ENCODE results near the gene LTBP2. TPM values are rescaled to one million over a fixed set of nuclear protein-coding genes. Genes with fewer than 3 reads are reported as not detected.
A peak's percentile ranks its signal among the peaks of the same experiment; 100 is the strongest.

The LTBP2 gene
- polyA plus RNA-seq, 1 donor from 2014 or later, result 0.33 TPM

DNA sequence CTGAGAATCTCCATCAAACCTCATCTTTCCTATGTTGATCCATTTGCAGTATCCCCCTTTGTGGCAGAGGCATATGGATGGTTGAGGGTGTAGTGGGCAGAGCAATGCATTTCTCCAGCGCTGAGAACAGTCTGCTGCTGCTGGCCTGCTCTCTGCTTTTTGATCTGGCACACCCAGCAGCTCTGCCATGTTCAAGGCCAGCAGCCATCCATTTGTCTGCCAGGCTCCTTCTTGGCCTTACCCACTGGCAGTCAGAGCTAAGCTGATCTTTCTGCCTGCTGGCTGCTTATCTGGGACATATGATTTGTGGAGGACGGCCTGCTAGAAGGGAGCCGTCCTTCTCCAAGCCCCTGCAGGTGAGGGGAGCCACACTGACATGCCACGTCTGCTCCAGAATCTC, 135.9 kb downstream of the LTBP2 start:
- no peaks in the 10 kb centered on the region for H3K36me3 ChIP-seq (ENCODE audit: insufficient read depth, low read length)
- peak overlapping the region; percentile 34 for H3K4me3 ChIP-seq (ENCODE audit: low read length)
- H3K9me3 ChIP-seq (ENCODE audit: low read length), result no peaks in the 10 kb centered on the region
- no peaks in the 10 kb centered on the region for H3F3A ChIP-seq (ENCODE audit: insufficient read depth, low read length, poor library complexity, severe bottlenecking)
- no peak for TF ChIP-seq TAF1 (IDR thresholded peaks at IDR 0.05; ENCODE audit: low read depth)
- TF ChIP-seq, protein P1, sequence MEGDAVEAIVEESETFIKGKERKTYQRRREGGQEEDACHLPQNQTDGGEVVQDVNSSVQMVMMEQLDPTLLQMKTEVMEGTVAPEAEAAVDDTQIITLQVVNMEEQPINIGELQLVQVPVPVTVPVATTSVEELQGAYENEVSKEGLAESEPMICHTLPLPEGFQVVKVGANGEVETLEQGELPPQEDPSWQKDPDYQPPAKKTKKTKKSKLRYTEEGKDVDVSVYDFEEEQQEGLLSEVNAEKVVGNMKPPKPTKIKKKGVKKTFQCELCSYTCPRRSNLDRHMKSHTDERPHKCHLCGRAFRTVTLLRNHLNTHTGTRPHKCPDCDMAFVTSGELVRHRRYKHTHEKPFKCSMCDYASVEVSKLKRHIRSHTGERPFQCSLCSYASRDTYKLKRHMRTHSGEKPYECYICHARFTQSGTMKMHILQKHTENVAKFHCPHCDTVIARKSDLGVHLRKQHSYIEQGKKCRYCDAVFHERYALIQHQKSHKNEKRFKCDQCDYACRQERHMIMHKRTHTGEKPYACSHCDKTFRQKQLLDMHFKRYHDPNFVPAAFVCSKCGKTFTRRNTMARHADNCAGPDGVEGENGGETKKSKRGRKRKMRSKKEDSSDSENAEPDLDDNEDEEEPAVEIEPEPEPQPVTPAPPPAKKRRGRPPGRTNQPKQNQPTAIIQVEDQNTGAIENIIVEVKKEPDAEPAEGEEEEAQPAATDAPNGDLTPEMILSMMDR (IDR thresholded peaks at IDR 0.05; ENCODE audit: poor library complexity, severe bottlenecking), result no peak
- TF ChIP-seq, protein P2, sequence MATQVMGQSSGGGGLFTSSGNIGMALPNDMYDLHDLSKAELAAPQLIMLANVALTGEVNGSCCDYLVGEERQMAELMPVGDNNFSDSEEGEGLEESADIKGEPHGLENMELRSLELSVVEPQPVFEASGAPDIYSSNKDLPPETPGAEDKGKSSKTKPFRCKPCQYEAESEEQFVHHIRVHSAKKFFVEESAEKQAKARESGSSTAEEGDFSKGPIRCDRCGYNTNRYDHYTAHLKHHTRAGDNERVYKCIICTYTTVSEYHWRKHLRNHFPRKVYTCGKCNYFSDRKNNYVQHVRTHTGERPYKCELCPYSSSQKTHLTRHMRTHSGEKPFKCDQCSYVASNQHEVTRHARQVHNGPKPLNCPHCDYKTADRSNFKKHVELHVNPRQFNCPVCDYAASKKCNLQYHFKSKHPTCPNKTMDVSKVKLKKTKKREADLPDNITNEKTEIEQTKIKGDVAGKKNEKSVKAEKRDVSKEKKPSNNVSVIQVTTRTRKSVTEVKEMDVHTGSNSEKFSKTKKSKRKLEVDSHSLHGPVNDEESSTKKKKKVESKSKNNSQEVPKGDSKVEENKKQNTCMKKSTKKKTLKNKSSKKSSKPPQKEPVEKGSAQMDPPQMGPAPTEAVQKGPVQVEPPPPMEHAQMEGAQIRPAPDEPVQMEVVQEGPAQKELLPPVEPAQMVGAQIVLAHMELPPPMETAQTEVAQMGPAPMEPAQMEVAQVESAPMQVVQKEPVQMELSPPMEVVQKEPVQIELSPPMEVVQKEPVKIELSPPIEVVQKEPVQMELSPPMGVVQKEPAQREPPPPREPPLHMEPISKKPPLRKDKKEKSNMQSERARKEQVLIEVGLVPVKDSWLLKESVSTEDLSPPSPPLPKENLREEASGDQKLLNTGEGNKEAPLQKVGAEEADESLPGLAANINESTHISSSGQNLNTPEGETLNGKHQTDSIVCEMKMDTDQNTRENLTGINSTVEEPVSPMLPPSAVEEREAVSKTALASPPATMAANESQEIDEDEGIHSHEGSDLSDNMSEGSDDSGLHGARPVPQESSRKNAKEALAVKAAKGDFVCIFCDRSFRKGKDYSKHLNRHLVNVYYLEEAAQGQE (IDR thresholded peaks at IDR 0.05; ENCODE audit: borderline replicate concordance), result no peak
- TF ChIP-seq EP300 (conservative IDR thresholded peaks at IDR 0.05; ENCODE audit: poor library complexity, severe bottlenecking), result no peak
- no peak for TF ChIP-seq POLR2AphosphoS5 (IDR thresholded peaks at IDR 0.05)
- TF ChIP-seq SMC3 (conservative IDR thresholded peaks at IDR 0.05; ENCODE audit: poor library complexity), result no peak
- TF ChIP-seq MXI1 (conservative IDR thresholded peaks at IDR 0.05; ENCODE audit: poor library complexity, severe bottlenecking), result no peak
- no peak for TF ChIP-seq RAD21 (conservative IDR thresholded peaks at IDR 0.05)
- no peaks in the 10 kb centered on the region for H3K79me2 ChIP-seq (replicated peaks; ENCODE audit: insufficient read depth, low read length)
- peak overlapping the region; percentile 54 for H3K27ac ChIP-seq (ENCODE audit: low read length)
- H3K9me2 ChIP-seq (ENCODE audit: insufficient read depth, low read length), result no peaks in the 10 kb centered on the region
- no peaks in the 10 kb centered on the region for H4K20me1 ChIP-seq (ENCODE audit: insufficient read depth)
- H3K4me2 ChIP-seq (ENCODE audit: low read length), result peak overlapping the region; percentile 28
- H3K9ac ChIP-seq (ENCODE audit: low read length), result peak overlapping the region; percentile 22
- H2AFZ ChIP-seq (ENCODE audit: low read depth, low read length), result peak overlapping the region; percentile 41
- H3K27me3 ChIP-seq (ENCODE audit: insufficient read depth, low read depth, low read length), result no peaks in the 10 kb centered on the region

DNA sequence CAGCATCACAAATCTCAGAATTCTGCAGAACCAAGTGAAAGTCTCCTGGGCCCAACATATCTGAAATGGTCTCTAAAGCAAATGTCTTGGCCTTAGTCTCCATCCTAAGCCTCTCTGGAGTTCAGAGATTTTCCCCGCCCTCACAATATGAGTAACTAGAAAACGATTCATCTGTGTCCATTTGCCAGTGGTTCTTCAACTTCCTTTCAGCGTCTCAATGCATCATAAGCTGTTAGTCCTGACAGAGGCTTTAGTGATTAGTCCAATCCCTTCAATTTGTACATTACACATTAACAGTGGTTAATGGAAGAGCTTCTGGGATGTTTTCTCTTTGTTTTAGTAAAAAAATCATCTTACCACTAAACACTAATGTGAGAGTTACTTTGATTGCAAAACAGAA, 136.4 kb downstream of the LTBP2 start:
- no peaks in the 10 kb centered on the region for H3K79me2 ChIP-seq (replicated peaks; ENCODE audit: insufficient read depth, low read length)
- no peaks in the 10 kb centered on the region for H4K20me1 ChIP-seq (ENCODE audit: insufficient read depth)
- peak overlapping the region; percentile 54 for H3K27ac ChIP-seq (ENCODE audit: low read length)
- no peak overlapping the region for H3K9ac ChIP-seq (ENCODE audit: low read length)
- H3K9me3 ChIP-seq (ENCODE audit: low read length), result no peaks in the 10 kb centered on the region
- H3K4me2 ChIP-seq (ENCODE audit: low read length), result no peak overlapping the region
- H3K4me3 ChIP-seq (ENCODE audit: low read length), result no peak overlapping the region
- no peaks in the 10 kb centered on the region for H3F3A ChIP-seq (ENCODE audit: insufficient read depth, low read length, poor library complexity, severe bottlenecking)
- H2AFZ ChIP-seq (ENCODE audit: low read depth, low read length), result no peak overlapping the region
- H3K36me3 ChIP-seq (ENCODE audit: insufficient read depth, low read length), result no peaks in the 10 kb centered on the region
- TF ChIP-seq MXI1 (conservative IDR thresholded peaks at IDR 0.05; ENCODE audit: poor library complexity, severe bottlenecking), result no peak
- no peaks in the 10 kb centered on the region for H3K27me3 ChIP-seq (ENCODE audit: insufficient read depth, low read depth, low read length)
- H3K9me2 ChIP-seq (ENCODE audit: insufficient read depth, low read length), result no peaks in the 10 kb centered on the region

GRCh38 chr14:74474376-74474775, 137.7 kb downstream of the LTBP2 start:
- TF ChIP-seq, protein P2 (IDR thresholded peaks at IDR 0.05; ENCODE audit: borderline replicate concordance), result no peak
- TF ChIP-seq, protein P1 (IDR thresholded peaks at IDR 0.05; ENCODE audit: poor library complexity, severe bottlenecking), result no peak
- no peak for TF ChIP-seq POLR2AphosphoS5 (IDR thresholded peaks at IDR 0.05)
- TF ChIP-seq EP300 (conservative IDR thresholded peaks at IDR 0.05; ENCODE audit: poor library complexity, severe bottlenecking), result no peak
- no peak for TF ChIP-seq TAF1 (IDR thresholded peaks at IDR 0.05; ENCODE audit: low read depth)
- no peak for TF ChIP-seq MXI1 (conservative IDR thresholded peaks at IDR 0.05; ENCODE audit: poor library complexity, severe bottlenecking)
- TF ChIP-seq SMC3 (conservative IDR thresholded peaks at IDR 0.05; ENCODE audit: poor library complexity), result no peak
- TF ChIP-seq EZH2 (IDR thresholded peaks at IDR 0.05; ENCODE audit: borderline replicate concordance, insufficient read depth, low read length, poor library complexity, severe bottlenecking), result no peak
- no peak for TF ChIP-seq RAD21 (conservative IDR thresholded peaks at IDR 0.05)
- H3K27me3 ChIP-seq (ENCODE audit: insufficient read depth, low read depth, low read length), result no peaks in the 10 kb centered on the region
- no peaks in the 10 kb centered on the region for H3K79me2 ChIP-seq (replicated peaks; ENCODE audit: insufficient read depth, low read length)
- H3F3A ChIP-seq (ENCODE audit: insufficient read depth, low read length, poor library complexity, severe bottlenecking), result no peaks in the 10 kb centered on the region
- no peaks in the 10 kb centered on the region for H3K9me3 ChIP-seq (ENCODE audit: low read length)
- H2AFZ ChIP-seq (ENCODE audit: low read depth, low read length), result no peak overlapping the region
- H3K9ac ChIP-seq (ENCODE audit: low read length), result no peak overlapping the region
- H3K27ac ChIP-seq (ENCODE audit: low read length), result no peak overlapping the region
- no peak overlapping the region for H3K4me3 ChIP-seq (ENCODE audit: low read length)
- no peak overlapping the region for H3K4me2 ChIP-seq (ENCODE audit: low read length)
- no peaks in the 10 kb centered on the region for H3K9me2 ChIP-seq (ENCODE audit: insufficient read depth, low read length)
- H4K20me1 ChIP-seq (ENCODE audit: insufficient read depth), result no peaks in the 10 kb centered on the region
- no peaks in the 10 kb centered on the region for H3K36me3 ChIP-seq (ENCODE audit: insufficient read depth, low read length)

Data from neural cell (in vitro differentiated cells).